BLaER1 treated with 17β-estradiol and CSF1 and Interleukin-3, amounts not matched to agents 10 nM and 100 nM (cell line): ENCODE data around the gene PCNT.

Experiments used
- H3K27ac ChIP-seq, 11 experiments: shearing (Covaris generic); formaldehyde crosslinking; 2 replicates each; pipeline ENCODE4 v1.8.1; 2022
- H3K27me3 ChIP-seq, 11 experiments: shearing (Covaris generic); formaldehyde crosslinking; 2 replicates each; pipeline ENCODE4 v1.8.1; 2022
- H3K36me3 ChIP-seq, 11 experiments: shearing (Covaris generic); formaldehyde crosslinking; 2 replicates each; pipeline ENCODE4 v1.8.1; 2022
- H3K4me1 ChIP-seq, 10 experiments: shearing (Covaris generic); formaldehyde crosslinking; 2 replicates each; pipeline ENCODE4 v1.8.1; 2022
- H3K4me2 ChIP-seq, 11 experiments: shearing (Covaris generic); formaldehyde crosslinking; 2 replicates each; pipeline ENCODE4 v1.8.1; 2022
- H3K4me3 ChIP-seq, 10 experiments: shearing (Covaris generic); formaldehyde crosslinking; 2 replicates each; pipeline ENCODE4 v1.8.1; 2022
- H3K9ac ChIP-seq, 11 experiments: shearing (Covaris generic); formaldehyde crosslinking; 2 replicates each; pipeline ENCODE4 v1.8.1; 2022
- H3K9me3 ChIP-seq, 11 experiments: shearing (Covaris generic); formaldehyde crosslinking; replicated peaks in 1 of 11; 2 replicates each; pipeline ENCODE4 v1.8.1; 2022
- H4K20me1 ChIP-seq, 11 experiments: shearing (Covaris generic); formaldehyde crosslinking; 2 replicates each; pipeline ENCODE4 v1.8.1; 2022
- Cebpa-rat ChIP-seq, 11 experiments: shearing (Covaris generic); IDR thresholded peaks; 2 replicates each; pipeline ENCODE4 v1.8.1; 2022

PCNT gene

DNA sequence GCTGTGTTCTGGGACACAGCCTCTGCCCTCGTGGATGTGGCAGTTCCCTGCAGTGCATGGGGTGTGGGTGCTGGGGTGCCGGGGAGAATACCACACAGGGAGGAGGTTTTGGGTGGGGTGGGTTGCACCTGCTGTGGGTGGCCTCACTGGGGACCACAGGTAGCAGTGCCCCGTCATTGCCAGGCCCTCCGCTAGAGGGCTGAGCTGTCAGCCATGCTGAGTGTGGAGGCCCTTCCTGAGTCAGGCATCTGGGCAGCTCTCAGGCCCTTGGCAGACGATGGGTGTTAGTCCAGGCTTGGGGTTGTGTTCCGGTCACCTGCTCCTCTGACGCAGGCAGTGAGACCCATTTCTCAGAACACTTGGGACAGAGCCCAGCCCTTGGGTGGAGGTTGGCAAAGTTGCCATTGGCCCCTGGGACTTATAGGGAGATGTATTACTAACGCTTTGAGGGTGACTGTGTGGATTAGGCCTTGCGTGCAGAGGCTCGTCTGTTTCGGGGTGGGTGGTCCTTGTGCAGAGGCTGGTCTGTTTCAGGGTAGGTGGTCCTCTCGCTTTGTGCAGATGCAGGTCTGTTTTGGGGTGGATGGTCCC is 23.9 kb downstream of the PCNT start:
- Histone ChIP-seq H3K27me3 (no peaks in the 10 kb centered on the region), H3K9me3 (no peaks in the 10 kb centered on the region), H3K4me1 (no peaks in the 10 kb centered on the region), H4K20me1 (peaks cover 0 to 58% (median 11%) of the 10 kb centered on the region in 11 experiments; a peak in 14 of 22 replicates), H3K9ac (no peak overlapping the region), H3K27ac (no peak overlapping the region), H3K4me2 (no peak overlapping the region), H3K4me3 (no peak overlapping the region), H3K36me3 (peaks cover 82 to 94% (median 90%) of the 10 kb centered on the region in 11 experiments)
- no peak for TF ChIP-seq Cebpa-rat (IDR thresholded peaks at IDR 0.05)

GRCh38 chr21:46349134-46349760 is 25.3 kb downstream of the PCNT start:
- Histone ChIP-seq H3K4me1 (no peaks in the 10 kb centered on the region), H4K20me1 (peaks cover 0 to 60% (median 6%) of the 10 kb centered on the region in 11 experiments; a peak in 10 of 22 replicates), H3K9ac (no peak overlapping the region), H3K27me3 (no peaks in the 10 kb centered on the region), H3K27ac (no peak overlapping the region), H3K9me3 (no peaks in the 10 kb centered on the region), H3K4me2 (no peak overlapping the region), H3K36me3 (peaks cover 94 to 100% (median 98%) of the 10 kb centered on the region in 11 experiments), H3K4me3 (no peak overlapping the region)
- no peak for TF ChIP-seq Cebpa-rat (IDR thresholded peaks at IDR 0.05)

DNA sequence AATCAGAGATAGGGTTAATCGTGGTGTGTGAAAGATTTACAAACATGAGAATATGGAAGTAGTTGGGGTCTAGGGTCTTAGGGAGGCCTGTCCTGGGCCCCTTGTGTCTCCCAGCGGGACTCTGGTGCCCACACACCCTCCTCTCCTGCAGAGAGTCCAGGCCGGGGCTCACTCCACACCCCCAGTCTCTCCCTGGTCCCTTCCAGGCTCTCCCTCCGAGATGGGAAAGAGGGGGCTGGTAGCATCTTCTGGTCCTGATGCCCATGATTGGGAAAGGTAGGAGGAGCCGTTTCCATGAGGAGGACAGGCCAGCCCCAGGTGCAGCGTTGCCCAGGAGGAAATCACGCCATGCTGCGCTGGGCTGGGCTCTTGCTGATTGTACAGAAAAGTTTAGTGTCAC is 26.6 kb downstream of the PCNT start:
- H3K27me3 ChIP-seq: no peaks in the 10 kb centered on the region
- peaks cover 0 to 58% (median 0%) of the 10 kb centered on the region in 11 experiments; a peak in 7 of 22 replicates for H4K20me1 ChIP-seq
- H3K27ac ChIP-seq: no peak overlapping the region
- no peak overlapping the region for H3K4me3 ChIP-seq
- H3K4me2 ChIP-seq: no peak overlapping the region
- TF ChIP-seq Cebpa-rat (IDR thresholded peaks at IDR 0.05): no peak
- H3K9ac ChIP-seq: no peak overlapping the region
- H3K36me3 ChIP-seq: peaks cover 99 to 100% (median 100%) of the 10 kb centered on the region in 11 experiments
- no peaks in the 10 kb centered on the region for H3K9me3 ChIP-seq
- H3K4me1 ChIP-seq: no peaks in the 10 kb centered on the region

DNA sequence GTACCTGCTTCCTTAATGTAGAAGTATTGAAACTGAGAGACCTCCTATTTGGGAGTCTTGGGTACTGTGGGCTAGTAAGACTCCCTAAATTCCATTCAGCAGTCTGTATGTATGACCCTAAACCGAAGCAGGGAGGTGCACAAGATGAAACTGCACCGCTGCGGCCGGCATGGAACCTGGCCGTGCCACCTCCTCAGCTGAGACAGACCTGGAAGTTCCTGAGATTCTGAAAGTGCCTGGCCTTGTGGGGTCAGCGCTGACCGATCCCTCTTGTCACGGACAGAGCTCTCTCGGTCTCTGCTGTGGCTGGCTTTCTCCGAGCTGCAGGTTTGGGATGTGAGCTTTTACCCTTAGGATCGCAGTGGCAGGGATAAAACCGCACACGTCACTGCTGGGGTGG is 27.0 kb downstream of the PCNT start:
- peaks cover 99 to 100% (median 100%) of the 10 kb centered on the region in 11 experiments for H3K36me3 ChIP-seq
- H3K4me2 ChIP-seq: no peak overlapping the region

GRCh38 chr21:46351476-46352163 is 27.7 kb downstream of the PCNT start:
- Histone ChIP-seq H3K36me3 (peaks cover 99 to 100% (median 100%) of the 10 kb centered on the region in 11 experiments), H4K20me1 (peaks cover 0 to 58% (median 0%) of the 10 kb centered on the region in 11 experiments; a peak in 7 of 22 replicates), H3K4me1 (no peaks in the 10 kb centered on the region), H3K9me3 (no peaks in the 10 kb centered on the region), H3K4me2 (no peak overlapping the region), H3K4me3 (no peak overlapping the region), H3K9ac (no peak overlapping the region), H3K27ac (no peak overlapping the region), H3K27me3 (no peaks in the 10 kb centered on the region)
- no peak for TF ChIP-seq Cebpa-rat (IDR thresholded peaks at IDR 0.05)

More for the DNA sequence above, 27.0 kb downstream of the PCNT start:
- Histone ChIP-seq H3K4me1 (no peaks in the 10 kb centered on the region), H3K9ac (no peak overlapping the region), H3K27ac (no peak overlapping the region), H3K27me3 (no peaks in the 10 kb centered on the region), H4K20me1 (peaks cover 0 to 58% (median 0%) of the 10 kb centered on the region in 11 experiments; a peak in 7 of 22 replicates), H3K4me3 (no peak overlapping the region), H3K9me3 (no peaks in the 10 kb centered on the region)
- no peak for TF ChIP-seq Cebpa-rat (IDR thresholded peaks at IDR 0.05)

GRCh38 chr21:46352164-46352515 is 28.2 kb downstream of the PCNT start:
- Histone ChIP-seq H3K4me3 (no peak overlapping the region), H4K20me1 (peaks cover 0 to 56% (median 0%) of the 10 kb centered on the region in 11 experiments; a peak in 7 of 22 replicates), H3K4me1 (no peaks in the 10 kb centered on the region), H3K27me3 (no peaks in the 10 kb centered on the region), H3K4me2 (no peak overlapping the region), H3K36me3 (peaks cover 99 to 100% (median 100%) of the 10 kb centered on the region in 11 experiments), H3K9ac (no peak overlapping the region), H3K27ac (no peak overlapping the region), H3K9me3 (no peaks in the 10 kb centered on the region)
- no peak for TF ChIP-seq Cebpa-rat (IDR thresholded peaks at IDR 0.05)

DNA sequence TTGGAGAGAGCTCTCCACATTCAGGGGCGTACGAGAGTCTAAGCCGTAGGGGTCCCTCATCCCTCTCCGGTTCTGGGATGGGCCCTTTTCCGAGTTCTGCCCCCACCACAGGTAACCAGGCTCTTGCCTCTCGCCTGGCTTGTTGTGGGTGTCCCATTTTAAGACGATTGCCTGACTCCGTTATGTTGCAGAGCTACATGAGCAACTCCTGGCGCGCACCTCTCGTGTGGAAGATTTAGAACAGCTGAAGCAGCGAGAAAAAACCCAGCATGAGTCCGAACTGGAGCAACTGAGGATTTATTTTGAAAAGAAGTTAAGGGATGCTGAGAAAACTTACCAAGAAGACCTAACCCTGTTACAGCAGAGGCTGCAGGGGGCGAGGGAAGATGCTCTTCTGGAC is 29.0 kb downstream of the PCNT start:
- no peak overlapping the region for H3K4me2 ChIP-seq
- no peaks in the 10 kb centered on the region for H3K27me3 ChIP-seq
- peaks cover 0 to 57% (median 0%) of the 10 kb centered on the region in 11 experiments; a peak in 9 of 22 replicates for H4K20me1 ChIP-seq
- no peaks in the 10 kb centered on the region for H3K4me1 ChIP-seq
- H3K9me3 ChIP-seq: no peaks in the 10 kb centered on the region
- H3K4me3 ChIP-seq: no peak overlapping the region
- no peak for TF ChIP-seq Cebpa-rat (IDR thresholded peaks at IDR 0.05)
- peaks cover 99 to 100% (median 100%) of the 10 kb centered on the region in 11 experiments for H3K36me3 ChIP-seq
- H3K9ac ChIP-seq: no peak overlapping the region
- H3K27ac ChIP-seq: no peak overlapping the region

- Histone ChIP-seq H3K9me3 (no peaks in the 10 kb centered on the region), H3K4me3 (no peak overlapping the region), H3K27me3 (no peaks in the 10 kb centered on the region), H3K4me2 (no peak overlapping the region), H4K20me1 (peaks cover 0 to 62% (median 0%) of the 10 kb centered on the region in 11 experiments; a peak in 9 of 22 replicates), H3K27ac (no peak overlapping the region), H3K4me1 (no peaks in the 10 kb centered on the region), H3K36me3 (peaks cover 96 to 100% (median 99%) of the 10 kb centered on the region in 11 experiments), H3K9ac (no peak overlapping the region)
- no peak for TF ChIP-seq Cebpa-rat (IDR thresholded peaks at IDR 0.05)
Observed at GRCh38 chr21:46354046-46354445, 30.1 kb downstream of the PCNT start.

DNA sequence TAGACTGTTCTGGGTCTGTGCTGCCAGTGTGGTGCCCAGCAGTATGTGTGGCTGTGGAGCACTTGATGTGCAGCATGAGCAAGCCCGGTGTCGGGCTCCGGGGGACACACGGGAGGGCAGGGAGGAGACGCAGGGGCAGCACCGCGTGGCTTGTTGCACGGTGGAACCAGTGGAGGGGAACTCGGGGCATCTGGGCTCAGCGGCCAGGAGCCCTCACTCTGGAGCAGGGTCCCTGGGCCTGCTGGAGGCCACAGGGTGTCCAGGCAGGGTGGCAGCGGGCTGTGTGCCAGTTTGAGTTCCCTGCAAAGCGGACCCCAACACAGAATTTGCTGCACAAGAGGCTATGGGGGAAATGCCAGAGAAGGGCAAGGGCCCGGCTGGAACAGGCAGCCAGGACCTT is 30.6 kb downstream of the PCNT start:
- H3K9me3 ChIP-seq: no peaks in the 10 kb centered on the region
- no peak overlapping the region for H3K4me3 ChIP-seq
- no peak for TF ChIP-seq Cebpa-rat (IDR thresholded peaks at IDR 0.05)
- H3K4me2 ChIP-seq: no peak overlapping the region
- H3K27ac ChIP-seq: no peak overlapping the region
- H3K4me1 ChIP-seq: no peaks in the 10 kb centered on the region
- peaks cover 93 to 100% (median 99%) of the 10 kb centered on the region in 11 experiments for H3K36me3 ChIP-seq
- no peak overlapping the region for H3K9ac ChIP-seq
- H3K27me3 ChIP-seq: no peaks in the 10 kb centered on the region
- H4K20me1 ChIP-seq: peaks cover 0 to 62% (median 0%) of the 10 kb centered on the region in 11 experiments; a peak in 9 of 22 replicates
